Activated T-cell treated with anti-CD3 and anti-CD28 coated beads, Interleukin-2, amount 50 U/mL, for 48 hours (primary cell): ENCODE data around the gene USH1C.

Experiments used
- DNase-seq, 2 experiments: peaks; one replicate each; pipeline ENCODE4 v3.0.0-alpha.2; 2020

Gene USH1C

DNA sequence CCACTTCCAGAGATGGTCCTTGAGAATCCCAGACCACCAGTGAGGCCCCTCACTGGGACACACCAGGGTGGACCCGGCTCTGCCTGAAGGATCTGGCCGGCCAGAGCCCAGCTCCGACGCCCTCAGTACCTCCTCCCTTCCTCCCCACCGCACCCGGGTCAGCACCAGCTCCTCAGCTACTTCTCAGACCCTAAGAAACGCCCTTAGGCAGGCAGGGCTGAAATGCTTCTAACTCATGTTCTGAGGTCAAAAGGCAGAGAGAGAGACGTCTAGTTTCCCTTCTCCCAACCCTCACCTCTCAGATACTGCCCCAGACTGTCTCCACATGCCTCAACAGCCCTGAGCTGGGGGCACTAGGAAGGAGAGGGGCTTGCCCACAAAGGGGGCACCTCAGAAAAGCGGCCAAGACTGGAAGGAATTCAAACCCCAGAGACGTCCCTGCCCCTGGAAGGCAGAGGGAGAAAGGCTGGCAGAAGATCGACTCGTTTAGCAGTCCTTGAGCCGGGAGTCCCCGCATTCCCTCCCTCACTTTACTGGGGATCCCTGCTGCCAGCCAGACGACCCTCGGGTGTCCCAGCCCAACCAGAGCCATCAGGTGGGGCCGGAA, 539 bp downstream of the USH1C start:
- DNase-seq = no peak

DNA sequence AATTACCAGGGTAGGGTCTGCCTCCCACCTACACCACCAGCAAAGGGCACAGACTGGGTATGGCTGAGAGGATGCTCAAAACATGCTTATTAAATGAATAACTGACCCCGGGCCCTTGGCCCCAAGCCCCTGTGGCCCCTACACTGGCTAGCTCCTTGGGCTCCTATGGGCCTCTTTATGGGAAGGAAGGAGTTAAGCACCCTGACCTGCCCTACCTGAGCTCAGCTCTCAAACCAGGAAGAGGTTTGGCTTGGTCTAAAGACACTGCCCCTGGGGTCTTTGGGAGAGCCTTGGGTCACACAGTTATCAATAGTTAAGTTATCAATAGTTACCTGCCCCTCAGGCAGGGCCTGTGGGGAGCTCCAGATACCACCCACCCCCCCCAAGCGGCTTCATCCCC, 1.2 kb downstream of the USH1C start:
- DNase-seq = no peak

DNA sequence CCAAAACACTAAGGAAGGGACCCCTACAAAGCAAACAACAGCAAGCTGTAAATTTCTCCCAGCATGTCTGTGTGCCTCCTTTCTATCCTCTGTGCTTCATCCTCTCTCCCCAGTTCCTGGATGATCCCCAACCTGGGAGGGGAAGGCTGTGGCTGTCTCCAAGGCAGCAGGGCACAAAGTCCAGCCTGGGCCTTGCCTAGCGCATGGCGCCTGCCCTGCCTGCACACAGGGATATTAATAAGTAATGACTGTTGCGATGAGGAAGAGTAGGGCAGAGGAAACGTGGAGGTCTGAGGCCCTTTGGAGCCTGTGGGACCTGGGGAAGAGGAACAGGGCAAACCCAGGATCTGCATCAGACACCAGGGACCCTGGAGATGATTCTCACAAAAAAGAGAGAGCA, 2.0 kb downstream of the USH1C start:
- no peak for DNase-seq

DNA sequence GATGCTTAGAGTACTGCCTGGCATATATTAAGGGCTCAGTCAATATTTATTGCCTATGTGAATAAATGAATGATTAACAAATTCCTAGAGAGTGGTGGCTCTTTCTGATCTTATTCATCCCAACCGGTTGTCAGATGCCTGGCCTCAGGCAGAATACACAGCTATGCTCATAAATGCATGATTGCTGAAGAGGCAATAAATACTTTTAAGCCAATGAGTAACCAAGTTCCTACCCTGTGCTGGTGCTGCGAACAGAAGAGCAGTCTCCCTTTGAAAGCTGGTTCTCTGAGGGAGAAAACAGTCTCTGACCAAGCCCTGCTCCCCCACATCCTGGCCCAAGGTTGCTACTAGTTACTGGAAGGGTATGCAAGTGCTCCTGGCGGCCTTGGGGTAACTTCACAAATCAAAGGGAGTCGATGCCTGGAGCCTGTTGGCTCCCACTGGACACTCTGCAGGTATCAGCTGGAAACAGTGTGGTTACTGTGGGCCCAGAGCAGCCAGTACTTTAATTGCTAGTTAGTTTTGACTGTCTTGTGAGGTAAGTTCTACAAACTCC, 2.8 kb downstream of the USH1C start:
- no peak for DNase-seq

DNA sequence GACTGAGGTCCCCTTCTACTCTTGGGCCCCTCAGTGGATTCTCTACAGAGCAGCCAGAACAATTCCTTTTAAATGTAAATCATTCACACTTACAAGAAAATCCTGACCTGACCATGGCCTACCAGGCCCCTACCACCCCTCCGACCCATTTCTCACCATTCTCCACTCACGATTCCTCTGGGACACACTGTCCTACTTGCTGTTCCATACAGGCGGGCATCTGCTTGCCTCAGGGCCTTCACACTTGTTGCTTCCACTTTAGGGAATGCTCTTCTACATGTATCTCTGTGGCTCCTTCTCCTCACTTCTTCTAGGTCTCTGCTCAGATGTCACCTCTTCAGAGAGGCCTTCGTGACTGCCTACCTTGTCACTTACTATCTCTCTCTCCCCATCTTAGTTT, 3.4 kb downstream of the USH1C start:
- DNase-seq = no peak

DNA sequence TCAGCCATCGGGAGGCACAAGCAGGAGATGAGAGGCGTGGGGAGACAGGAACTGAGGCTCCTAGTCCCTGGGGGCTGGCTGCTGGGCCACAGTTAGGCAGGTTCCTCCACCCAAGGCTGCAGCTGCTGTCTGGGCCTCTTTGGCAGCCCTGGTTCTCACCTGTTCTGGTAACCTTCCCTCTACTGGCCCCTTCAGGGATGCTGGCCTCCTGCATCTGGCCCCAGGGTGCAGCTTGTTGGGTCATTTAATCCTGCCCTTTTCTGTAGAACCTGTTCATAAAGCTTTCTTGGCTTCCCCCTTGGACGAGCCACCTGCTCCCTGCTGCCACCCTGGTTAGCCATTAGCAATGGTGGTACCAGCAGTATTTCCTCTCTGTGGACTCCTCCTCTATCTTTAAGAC, 5.5 kb downstream of the USH1C start:
- DNase-seq = no peak

DNA sequence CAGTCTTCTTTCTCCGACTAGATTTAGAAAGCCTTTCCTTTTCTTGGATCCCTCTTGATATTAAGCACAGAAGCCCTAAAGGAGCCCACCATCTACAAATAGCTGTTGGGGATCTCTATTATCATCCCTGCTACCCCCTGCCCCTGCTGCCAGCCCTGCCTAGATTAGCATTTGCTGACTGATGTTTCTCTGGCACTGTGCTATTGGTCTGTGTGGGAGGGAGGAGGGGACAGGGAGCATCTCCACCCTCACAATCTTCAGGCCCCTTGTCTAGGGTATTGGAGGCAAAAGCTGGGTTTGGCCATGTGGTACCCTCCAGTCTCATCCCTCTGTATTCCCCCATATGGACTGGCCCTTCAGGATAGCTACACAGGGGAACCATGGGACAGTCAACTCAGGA, 6.2 kb downstream of the USH1C start:
- DNase-seq = no peak

DNA sequence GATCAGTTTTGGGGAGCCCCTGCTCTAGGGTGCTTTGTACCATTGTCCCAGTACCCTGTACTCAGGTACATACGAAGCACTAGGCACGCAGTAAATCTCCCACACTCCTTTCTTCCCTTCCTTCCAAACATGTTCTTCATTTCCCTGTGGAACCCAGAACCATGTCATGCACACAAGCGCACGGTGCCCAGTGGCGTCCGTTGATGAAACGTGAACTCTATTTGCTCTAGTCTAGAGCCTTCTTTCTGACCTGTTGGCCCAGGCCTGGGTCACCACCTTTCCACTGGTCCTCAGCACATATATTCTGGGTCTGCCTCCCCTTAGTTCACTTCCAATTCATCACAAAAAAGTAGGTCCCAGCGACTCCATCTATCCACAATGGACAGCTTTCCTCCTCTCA, 7.0 kb downstream of the USH1C start:
- no peak for DNase-seq

DNA sequence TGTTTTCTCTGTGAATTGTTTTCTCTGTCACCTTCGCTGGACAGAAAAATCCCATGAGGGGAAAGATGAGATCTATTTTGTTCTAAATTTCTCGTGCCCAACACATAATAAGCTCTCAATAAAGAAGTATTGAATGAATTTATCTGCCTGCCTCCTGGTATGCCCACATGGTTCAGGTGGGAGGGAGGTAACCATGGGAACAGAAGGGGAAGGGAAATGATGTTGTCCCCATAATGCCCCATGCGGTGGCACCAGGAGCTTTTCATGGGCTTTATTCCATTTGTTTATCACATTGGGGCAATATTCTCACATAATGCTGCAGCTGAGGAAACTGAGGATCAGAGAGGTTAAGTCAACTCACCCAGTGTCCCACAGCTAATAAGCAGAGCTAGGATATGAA, 8.7 kb downstream of the USH1C start:
- DNase-seq = no peak

DNA sequence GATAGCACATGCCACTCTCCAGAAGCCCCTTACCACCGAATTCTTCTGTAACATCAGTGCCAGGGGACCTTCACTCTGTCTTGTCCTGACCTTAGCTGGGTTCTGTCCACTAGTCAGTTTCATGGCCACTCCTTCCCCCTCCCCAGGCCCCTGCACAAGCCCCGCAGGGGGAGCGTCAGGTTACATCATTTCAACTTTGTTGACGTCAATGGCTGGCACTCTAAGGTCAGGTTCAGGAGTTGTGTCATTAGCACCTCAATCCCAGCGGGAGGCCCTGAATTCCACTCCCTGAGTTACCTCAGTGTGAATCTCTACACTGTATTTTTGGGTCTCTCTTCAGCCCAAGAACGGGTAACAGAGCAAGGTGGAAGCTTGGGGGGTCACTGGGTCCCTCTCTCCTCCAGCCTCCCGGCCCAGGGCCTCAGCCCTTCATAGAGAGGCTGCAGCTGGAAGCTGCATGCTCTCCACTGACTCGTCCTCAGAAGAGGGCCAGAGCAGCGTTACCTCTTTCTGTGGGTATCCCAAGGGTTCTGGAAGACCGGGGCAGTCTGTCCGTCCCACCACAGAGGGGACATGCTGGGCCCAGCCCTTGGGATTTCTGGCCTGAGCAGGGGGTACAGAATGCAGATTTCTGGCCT, 10.3 kb downstream of the USH1C start:
- DNase-seq = no peak

DNA sequence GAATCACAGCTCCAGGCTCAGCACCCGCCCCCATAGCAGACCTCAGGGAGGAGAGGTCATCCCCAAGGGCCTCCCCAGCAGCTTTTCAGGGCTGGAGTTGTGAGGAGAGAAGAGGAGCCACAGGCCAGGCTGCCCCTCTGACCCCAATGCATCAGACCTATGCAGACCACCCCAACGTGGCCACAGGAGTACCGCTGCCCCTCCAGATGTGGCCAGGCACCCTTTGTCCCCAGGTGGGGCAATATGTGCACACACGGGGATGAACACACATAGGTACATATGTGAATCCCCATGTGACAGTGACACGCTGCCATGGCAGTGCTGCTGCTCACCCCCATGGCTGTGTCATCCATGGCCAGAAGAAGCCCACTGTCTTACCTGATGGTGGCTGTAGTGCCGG, 10.9 kb downstream of the USH1C start:
- no peak for DNase-seq

DNA sequence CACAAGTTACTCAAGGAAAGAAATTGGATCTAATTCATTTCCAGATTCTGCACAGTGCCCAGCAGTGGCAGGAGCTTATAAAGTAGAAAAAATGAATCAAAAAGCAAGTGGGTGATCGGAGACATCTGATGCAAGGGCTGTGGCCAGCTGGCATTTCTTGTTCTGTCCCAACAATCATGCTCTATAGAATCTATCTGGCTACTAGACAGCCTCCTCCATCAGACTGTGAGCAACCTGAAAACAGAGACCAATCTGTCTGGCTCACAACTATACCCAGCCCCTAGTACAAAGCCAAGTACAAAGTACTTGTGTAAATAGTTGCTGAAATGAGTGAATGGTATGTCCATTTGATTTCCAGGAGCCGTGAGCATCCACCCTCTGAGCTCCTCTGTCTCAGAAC, 11.4 kb downstream of the USH1C start:
- DNase-seq = no peak

DNA sequence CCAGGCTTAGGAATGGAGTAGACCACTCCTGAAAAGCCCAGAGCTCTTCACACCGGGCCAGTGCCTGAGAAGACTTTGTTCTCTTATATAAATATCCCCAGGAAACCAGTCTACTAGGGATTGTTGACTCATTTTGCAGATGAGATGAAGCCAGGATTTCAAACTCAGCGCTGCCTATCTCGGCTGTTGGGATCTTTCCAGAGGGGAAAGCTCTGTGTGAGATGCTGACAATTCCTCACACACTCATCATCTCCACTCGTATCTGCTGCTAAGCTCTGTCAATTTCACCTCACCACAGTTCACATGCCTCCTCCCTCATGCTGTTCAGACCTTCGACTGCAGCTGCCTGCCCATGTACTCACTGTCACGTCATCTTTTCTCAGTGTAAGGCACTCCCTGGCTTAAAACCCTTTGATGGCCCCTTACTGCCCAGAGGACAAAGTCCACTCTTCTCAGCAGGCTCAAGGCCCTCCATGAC, 12.5 kb downstream of the USH1C start:
- no peak for DNase-seq

DNA sequence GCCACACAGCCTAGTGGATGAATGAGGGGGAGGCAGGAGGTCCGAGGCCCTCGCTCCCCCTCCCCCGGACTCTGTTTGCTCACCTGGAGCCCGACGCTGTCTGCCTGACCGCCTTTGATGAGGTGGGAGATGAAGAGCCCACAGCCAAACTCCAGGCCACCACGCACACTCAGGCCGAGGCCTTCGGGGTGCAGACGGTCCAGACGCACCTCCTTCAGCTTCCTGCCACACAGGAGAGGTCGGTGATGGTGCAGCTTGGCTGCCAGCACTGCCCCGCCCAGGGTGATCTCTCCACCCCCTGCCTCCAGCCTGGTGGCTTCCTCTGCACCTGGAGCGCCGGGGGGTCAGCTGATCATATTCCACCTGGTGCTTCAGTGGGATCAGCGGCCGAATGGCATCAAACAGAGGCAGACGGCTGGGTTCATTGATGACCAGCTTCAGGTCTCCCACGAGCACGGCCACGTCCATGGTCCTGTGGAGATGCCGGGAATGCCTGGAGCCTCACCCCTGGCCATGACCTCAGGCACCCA, 13.1 kb downstream of the USH1C start:
- DNase-seq = no peak

DNA sequence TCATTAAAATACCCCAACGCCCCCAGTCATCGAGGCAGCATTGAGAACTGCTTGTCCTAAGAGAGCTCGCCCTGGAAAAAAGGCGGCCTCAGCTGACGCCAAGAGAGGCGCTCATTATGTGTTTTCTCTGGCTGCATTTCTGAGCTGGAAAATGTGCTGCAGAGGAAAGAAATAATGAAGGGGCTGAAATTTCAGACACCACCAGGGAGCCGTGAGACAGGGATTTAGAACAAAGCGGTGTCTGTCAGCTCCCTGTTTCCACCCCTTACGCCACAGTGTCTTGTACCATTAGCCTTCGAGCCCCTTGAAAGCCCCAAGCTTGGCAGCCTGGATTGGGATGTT, 14.4 kb downstream of the USH1C start:
- no peak for DNase-seq

DNA sequence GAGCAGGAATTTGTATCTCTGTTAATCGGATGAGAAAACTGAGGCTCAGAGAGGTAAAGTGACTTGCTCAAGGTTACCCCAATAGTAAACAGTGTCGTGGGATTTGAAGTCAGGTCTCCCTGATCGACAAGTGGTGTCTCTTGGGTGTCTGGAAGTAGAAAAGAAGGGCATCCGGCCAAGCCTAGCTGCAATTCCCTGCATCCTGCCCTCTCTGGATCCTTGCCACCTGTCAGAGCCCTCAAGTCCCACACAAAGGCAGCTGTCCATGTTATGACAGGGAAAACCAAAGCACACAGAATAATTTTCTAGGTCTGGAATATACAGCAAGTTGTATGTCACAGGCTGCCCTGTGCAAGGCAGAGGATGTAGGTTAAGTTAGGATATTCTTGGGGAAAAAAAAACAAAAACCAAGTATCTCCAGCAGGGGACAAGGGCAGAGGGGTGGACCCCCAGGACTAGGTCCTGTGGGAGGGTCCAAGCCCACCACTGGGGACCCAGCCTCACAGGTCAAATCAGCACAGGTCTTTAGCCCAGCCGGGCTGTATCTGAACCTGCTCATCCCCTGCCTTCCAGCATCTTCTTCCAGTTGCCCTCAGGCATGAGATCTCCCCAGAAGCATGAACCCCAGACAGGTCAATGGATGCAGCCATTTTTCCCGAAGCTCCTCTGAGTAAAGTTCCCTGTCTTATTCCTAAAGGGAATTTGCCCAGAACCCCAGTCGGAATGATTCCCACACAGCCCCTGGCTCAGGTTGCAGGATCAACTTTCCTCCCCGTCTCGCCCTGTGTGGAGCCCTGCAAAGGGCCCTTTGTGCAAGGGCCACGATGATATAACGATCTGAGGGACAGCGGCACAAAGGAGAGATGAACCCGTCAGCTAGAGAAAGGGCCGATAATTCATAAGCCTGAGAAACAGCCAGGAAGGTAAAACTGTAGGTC, 15.0 kb downstream of the USH1C start:
- no peak for DNase-seq

DNA sequence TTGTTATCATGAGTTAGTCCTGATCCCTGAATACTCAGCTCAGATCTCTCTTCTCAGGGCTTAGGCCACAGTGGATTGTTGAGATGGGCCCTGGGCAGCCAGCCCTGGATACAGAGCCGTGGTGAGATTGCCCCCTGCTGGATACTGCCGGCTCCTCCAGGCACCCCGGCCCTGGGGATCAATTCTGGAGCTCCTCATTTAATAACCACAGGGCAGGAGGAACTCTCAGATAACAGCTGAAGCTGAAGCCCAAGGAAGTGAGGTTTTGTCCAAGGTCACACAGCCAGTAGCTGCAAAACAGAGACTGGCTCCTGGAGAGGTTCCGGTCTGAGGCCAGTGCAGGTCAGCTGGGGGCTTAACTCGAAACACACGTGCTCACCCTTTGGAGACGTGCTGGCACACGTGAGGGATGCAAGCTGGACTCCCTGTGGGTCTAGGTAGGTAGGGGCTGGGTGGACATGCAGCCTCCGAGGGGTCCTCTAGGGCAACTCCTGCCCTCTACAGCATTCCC, 16.0 kb downstream of the USH1C start:
- DNase-seq = peak; percentile 66 to 74

DNA sequence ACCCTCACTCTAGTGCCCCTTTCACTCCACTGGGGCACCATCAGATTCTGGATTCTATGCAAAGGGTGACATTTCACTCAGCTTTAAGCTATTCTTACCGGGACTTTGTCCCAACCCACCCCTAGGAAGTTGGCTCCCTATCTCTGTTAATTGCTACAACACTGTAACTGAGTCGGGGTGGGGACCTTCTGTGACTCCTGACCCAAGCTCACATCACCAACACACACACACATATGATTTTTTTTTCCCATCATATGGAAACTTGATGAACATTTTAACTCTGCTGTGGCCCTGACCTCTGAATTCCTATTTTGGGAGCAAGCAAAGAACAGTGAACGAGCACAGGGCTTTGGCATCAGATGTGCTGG, 16.6 kb downstream of the USH1C start:
- no peak for DNase-seq

DNA sequence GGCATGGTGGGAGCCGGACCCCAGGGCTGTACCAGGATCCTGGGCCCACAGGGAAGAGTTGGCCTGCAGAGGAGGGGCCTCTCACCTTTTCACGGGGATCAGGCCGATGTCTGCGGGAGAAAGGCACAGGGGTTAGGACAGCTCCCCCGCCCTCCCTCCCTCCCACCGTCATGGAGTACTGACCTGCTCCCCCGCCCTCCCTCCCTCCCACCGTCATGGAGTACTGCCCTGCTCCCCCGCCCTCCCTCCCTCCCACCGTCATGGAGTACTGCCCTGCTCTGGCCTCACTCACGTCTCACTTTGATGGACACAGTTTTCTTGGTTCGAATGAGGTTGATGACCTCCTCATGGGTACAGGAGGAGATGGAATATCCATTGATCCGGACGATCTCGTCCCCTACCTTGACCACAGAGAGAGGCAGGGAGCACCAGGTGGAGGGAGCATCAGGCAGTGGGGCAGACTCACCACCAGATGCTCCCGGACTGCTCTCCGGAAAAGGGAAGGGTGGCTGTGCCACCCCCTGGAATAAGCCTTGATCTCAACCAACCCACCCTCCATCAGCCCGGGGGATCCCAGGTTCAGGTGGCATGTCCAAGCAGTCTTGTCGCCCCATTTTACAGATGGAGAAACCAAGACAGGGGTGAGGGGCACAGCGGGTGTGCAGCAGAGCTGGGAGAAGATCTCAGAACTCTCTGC, 17.1 kb downstream of the USH1C start:
- DNase-seq = no peak

DNA sequence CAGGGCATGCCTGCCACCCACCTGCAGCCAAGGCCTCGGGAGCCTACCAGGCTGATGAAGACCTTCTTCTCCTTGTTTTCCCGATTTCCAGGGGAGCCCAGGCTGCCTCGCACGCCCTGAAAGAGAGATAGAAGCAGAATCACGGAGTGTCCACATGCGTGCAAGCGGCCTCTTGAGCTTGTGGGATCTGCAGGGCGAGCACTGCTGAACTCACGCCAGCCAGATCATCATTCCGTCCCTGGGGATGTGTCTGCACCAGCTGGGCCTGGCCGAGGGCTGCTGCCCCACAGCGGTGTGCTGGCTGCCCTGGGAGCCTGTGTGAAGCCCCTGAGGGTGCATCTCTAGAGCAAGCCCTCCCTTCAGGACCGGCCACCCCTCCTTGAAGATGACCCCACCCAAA, 17.9 kb downstream of the USH1C start:
- DNase-seq = no peak

DNA sequence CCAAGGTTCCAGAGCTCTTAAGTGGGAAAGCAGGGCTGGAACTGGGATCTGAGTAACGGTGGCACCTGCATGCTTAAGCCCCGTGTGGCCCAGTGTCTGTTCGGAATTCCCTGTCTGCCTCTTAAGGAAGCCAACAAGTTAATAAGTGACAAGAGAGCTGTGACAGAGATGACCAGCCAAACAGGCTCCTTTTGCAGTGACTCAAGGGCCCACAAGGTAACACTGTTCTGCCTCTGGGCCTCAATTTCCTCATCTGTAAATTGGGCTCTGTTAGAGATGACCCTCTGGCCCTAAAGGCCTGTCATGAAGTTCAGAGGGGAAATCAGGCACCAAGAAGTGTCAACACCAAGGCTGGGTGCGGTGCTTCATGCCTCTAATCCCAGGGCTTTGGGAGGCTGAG, 18.6 kb downstream of the USH1C start:
- DNase-seq = no peak

DNA sequence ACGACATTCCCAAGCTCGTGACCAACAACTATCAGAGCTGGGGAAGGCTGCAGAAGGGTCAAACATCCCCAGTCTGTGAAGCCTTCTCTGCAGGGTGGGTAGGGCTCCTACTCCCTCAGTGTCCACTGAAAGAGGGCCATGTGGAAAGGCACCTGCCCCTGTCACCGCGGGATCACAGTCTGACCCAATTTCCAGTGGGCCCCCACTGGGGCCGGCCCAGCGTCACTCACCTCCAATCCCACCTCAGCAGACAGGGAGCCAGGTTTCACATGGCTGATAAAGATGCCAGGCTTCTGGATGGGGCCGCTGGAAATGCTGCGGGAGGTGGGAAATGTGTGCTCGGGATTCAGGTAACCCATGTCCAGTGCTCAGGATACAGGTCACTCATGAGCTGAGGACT, 20.0 kb downstream of the USH1C start:
- DNase-seq = no peak

DNA sequence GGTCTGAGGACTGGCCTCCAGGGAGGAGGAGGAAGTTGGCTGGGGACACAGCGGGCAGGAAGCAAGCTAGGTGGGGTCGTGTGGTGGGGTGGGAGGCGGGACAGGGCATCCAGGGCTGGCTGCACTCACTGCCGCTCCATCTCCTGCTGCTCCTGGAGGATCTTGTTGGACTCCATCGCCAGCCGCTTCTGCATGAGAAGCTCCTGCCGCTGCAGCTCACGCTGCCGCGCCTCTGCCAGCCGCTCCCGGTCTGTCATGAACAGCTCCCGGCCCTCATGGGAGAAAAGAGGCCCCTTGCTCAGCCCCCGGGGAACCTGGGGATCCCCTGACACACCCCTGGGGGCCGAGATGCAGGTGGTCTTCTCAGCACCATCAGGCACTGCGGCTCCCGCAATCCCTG, 21.6 kb downstream of the USH1C start:
- no peak for DNase-seq
